ENCODE results near the gene SULT1B1.

DNA sequence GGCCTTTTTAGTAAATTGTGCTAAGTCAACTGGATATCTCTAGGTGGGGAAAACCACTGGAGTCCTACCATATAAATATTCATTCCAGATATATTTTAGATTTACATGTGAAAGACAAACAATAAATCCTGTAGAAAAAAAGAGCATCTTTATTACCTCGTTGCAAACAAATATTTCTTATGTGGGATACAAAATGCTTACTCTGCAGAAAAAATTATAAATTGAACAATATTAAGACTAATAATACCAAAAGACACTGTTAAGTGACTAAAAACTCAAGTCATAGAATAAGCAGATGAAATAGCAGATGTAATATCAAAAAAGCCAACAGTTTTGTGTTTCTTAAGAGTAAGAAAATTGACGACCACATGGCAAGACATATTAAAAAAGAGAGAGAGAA, 43.8 kb downstream of the SULT1B1 start:
- TF ChIP-seq POLR2A (IDR thresholded peaks at IDR 0.05): no peak
- TF ChIP-seq, protein P1, sequence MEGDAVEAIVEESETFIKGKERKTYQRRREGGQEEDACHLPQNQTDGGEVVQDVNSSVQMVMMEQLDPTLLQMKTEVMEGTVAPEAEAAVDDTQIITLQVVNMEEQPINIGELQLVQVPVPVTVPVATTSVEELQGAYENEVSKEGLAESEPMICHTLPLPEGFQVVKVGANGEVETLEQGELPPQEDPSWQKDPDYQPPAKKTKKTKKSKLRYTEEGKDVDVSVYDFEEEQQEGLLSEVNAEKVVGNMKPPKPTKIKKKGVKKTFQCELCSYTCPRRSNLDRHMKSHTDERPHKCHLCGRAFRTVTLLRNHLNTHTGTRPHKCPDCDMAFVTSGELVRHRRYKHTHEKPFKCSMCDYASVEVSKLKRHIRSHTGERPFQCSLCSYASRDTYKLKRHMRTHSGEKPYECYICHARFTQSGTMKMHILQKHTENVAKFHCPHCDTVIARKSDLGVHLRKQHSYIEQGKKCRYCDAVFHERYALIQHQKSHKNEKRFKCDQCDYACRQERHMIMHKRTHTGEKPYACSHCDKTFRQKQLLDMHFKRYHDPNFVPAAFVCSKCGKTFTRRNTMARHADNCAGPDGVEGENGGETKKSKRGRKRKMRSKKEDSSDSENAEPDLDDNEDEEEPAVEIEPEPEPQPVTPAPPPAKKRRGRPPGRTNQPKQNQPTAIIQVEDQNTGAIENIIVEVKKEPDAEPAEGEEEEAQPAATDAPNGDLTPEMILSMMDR (IDR thresholded peaks at IDR 0.05): no peak

Measured in uterus (tissue), 2 donors.